ENCODE measurements around the gene HLA-B. TPM values are rescaled to one million over a fixed set of nuclear protein-coding genes. Genes with fewer than 3 reads are reported as not detected.

Gene HLA-B
- total RNA-seq, 1 donor from 2014 or later = 398 TPM

- ATAC-seq (ENCODE audit: poor library complexity) (no peak), DNase-seq (no peak)
- intact Hi-C loops (cut with DNase I) = no loop called here
These were observed 24.1 kb downstream of the HLA-B start for GRCh38 chr6:31332637-31333602.

DNA sequence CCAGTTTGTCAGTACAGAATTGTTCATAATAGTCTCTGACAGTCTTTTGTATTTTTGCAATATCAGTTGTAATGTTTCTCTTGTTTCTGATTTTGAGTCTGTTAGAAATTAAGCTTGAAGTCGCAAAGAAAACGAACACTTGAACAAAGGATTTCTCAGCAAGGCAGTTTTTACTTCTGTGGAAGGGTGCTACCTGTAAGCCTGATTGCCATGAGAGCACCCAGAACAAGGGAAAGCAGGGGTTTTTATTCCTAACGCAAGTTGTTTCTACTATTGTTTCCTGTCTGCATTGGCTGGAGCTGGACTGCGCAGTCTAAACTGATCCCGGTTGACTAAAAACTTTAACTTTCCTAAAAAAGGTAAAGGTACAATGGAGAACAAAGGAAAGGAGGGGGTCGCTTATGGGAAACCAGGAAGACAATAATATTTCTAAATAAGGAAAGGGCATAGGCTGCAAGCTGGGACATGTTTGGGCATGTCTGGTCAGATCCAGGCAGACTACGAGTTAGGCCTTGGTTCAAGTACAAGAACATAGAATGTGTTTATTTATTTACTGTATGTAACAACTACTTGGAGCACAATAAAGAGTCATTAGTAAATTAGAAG, 28.5 kb downstream of the HLA-B start:
- intact Hi-C loops (cut with DNase I) = no loop called here
- DNase-seq (no peak), ATAC-seq (ENCODE audit: poor library complexity) (no peak)

DNA sequence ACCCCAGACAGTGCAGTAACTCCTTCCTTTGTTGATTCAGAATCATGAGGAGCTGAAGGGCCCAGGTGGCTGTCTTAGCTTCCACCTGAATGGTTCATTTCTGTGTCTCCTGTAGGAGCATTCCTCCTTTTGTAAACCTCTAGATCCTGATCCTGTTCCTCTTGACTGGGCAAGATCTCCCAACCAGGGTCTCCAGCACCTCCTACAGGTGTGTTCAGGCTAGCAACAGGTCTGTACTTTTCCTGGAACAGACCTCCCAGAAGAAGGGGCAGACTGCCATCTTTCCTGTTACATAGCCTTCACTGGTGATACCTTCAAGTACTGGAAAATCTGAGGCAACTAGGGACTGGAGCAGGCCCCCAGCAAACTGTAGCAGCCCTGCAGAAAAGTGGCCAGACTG, 35.2 kb downstream of the HLA-B start:
- intact Hi-C loops (cut with DNase I) = no loop called here

GRCh38 chr6:31321005-31321707, 35.8 kb downstream of the HLA-B start:
- intact Hi-C loops (cut with DNase I) = no loop called here
- no peak for ATAC-seq (ENCODE audit: poor library complexity)

More for the DNA sequence above, 35.2 kb downstream of the HLA-B start:
- no peak for ATAC-seq (ENCODE audit: poor library complexity)
- no peak for DNase-seq

DNA sequence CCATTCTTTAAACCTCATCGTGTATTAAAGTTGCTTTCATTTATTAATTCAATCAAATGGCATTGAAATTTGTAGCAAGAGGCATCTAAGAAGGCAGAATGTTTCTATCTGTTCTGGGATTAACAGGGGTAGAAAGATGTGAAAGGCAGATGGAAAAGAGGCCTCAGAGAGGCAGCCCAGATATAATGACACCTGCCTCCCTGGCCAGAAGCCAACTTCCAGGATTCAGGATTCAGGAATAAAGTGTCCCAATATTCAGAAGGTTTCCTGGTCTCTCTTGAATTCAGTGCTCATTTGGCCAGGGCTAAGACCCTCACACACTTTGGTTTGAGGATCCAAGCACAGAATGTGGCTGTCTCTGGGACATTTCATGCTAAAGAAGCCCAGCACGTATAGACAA, 39.9 kb downstream of the HLA-B start:
- no peak for ATAC-seq (ENCODE audit: poor library complexity)
- intact Hi-C loops (cut with DNase I) = no loop called here
- DNase-seq = no peak

More at GRCh38 chr6:31321005-31321707, 35.8 kb downstream of the HLA-B start:
- DNase-seq = no peak

DNA sequence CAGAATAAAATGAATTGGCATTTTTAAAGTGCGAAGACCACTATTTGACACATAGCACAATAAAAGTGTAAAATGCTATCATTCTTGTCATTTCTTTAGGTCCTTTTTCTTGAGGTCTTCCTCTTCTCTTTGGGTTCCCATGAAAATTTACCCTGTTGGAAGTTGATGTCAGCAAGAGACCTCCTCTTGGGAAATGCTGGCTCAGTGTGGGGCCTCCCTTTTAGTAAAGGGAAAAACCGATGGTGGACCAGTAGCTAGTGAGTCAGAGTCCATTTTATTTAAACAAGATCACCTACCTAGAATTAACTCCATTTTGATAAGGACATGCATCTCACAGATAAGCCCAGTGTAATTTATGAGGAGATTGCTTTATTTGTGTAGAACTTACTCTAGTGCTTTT, 47.3 kb downstream of the HLA-B start:
- no peak for DNase-seq
- no peak for ATAC-seq (ENCODE audit: poor library complexity)
- intact Hi-C loops (cut with DNase I) = no loop called here

DNA sequence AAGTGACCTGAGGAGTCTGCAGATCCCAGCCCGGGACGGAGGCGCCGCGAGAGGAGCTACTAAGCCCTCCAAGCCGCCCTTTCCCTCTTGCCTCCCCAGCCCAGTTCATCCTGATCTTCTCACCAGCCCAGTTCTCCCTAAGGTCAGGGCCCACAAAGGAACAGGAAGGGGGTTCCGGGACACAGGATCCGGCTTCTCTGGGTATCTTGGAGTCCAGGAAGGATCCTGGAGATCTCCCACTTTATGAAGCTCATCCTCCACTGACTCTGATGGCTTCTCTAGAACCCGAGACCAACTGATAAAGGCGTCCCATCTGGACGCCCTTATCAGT, 48.2 kb downstream of the HLA-B start:
- intact Hi-C loops (cut with DNase I) = no loop called here
- ATAC-seq (ENCODE audit: poor library complexity) (no peak), DNase-seq (no peak)

- ATAC-seq (ENCODE audit: poor library complexity) = peak; percentile 25
- intact Hi-C loops (cut with DNase I) = no loop called here
- peak; percentile 61 for DNase-seq
These were observed 48.7 kb downstream of the HLA-B start for GRCh38 chr6:31308050-31308844.

GRCh38 chr6:31307669-31308049, 49.3 kb downstream of the HLA-B start:
- no peak for DNase-seq
- no peak for ATAC-seq (ENCODE audit: poor library complexity)
- intact Hi-C loops (cut with DNase I) = no loop called here

DNA sequence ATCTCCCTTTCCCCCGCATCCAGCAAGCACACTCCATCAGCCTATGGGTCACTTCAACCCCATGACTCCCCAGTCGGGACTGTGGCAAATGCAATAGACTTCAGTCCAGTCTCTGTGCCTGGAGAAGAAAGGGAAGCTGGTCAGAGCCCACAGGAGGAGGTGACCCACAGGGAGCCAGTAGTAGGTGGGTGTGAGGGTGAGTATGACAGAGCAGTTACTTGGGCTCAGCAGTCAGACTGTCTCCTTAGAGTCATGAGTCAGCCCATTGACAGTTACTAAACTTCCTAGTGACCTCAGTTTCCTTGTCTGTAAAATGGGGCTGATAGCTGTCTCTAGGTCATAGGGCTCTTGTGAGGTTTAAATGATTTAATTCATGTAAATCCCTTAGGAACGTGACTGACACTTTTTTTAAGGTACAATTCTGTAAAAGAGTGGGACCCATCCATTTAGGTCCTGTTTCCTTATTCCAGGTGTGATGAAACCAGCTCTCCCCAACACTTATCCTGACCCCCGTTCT, 51.2 kb downstream of the HLA-B start:
- intact Hi-C loops (cut with DNase I) = no loop called here
- DNase-seq (no peak), ATAC-seq (ENCODE audit: poor library complexity) (no peak)

DNA sequence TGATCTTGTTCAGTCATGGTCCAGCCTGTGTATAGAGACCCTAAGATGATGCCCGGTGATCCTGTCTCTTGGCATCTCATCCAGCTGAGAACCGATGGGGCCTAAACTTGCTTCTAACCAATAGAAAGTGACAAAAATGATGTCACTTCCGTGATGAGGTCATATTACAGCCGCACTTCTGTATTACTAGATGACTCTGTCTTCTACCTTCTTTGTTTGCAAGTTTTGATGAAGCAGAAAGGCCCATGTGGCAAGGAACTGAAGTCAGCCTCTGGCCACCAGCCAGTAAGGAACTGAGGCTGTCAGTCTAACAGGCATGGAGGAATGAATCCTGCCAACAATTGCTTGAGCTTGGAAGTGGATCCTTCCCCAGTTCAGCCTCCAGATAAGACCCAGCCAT, 52.3 kb downstream of the HLA-B start:
- intact Hi-C loops (cut with DNase I) = no loop called here
- no peak for DNase-seq
- ATAC-seq (ENCODE audit: poor library complexity) = no peak

Small RNA genes lying within 50 kb of the gene (microRNA-seq; reads per million reads assigned to microRNA genes)
- not detected for gene MIR6891

Other genes with a start within 250 kb of the HLA-B start
- gene C6orf15, start 244.6 kb downstream of the HLA-B start, total RNA-seq = not detected
- 1.2 TPM for gene PSORS1C1, start 242.4 kb downstream of the HLA-B start, total RNA-seq
- gene CDSN, start 236.7 kb downstream of the HLA-B start, total RNA-seq = not detected
- gene PSORS1C2, start 218.1 kb downstream of the HLA-B start, total RNA-seq = not detected
- 10.9 TPM for gene CCHCR1, start 199.4 kb downstream of the HLA-B start, total RNA-seq
- 3.6 TPM for gene TCF19, start 198.6 kb downstream of the HLA-B start, total RNA-seq
- gene POU5F1, start 186.5 kb downstream of the HLA-B start, total RNA-seq = 0.94 TPM
- 156 TPM for gene HLA-C, start 85.1 kb downstream of the HLA-B start, total RNA-seq
- gene MICA, start 46.4 kb upstream of the HLA-B start, total RNA-seq = 9.2 TPM
- gene MICB, start 141.0 kb upstream of the HLA-B start, total RNA-seq = 1.3 TPM
- gene MCCD1, start 171.8 kb upstream of the HLA-B start, total RNA-seq = not detected
- 145 TPM for gene DDX39B, start 184.8 kb upstream of the HLA-B start, total RNA-seq
- gene ATP6V1G2, start 189.4 kb upstream of the HLA-B start, total RNA-seq = 2.3 TPM
- 9.2 TPM for gene NFKBIL1, start 190.4 kb upstream of the HLA-B start, total RNA-seq
- not detected for gene LTA, start 215.1 kb upstream of the HLA-B start, total RNA-seq
- gene TNF, start 218.4 kb upstream of the HLA-B start, total RNA-seq = 0.59 TPM
- gene LTB, start 225.2 kb upstream of the HLA-B start, total RNA-seq = not detected
- 5.5 TPM for gene LST1, start 229.1 kb upstream of the HLA-B start, total RNA-seq
- gene NCR3, start 235.8 kb upstream of the HLA-B start, total RNA-seq = not detected